Fibroblast of skin of right quadriceps (primary cell): ENCODE results near the gene CHURC1.

ENCODE experiments used
- DNase-seq: peaks from one replicate; pipeline ENCODE4 v3.0.0-alpha.2; 2013

CHURC1 gene

GRCh38 chr14:64960762-64961276, 46.6 kb downstream of the CHURC1 start:
- DNase-seq: no peak

DNA sequence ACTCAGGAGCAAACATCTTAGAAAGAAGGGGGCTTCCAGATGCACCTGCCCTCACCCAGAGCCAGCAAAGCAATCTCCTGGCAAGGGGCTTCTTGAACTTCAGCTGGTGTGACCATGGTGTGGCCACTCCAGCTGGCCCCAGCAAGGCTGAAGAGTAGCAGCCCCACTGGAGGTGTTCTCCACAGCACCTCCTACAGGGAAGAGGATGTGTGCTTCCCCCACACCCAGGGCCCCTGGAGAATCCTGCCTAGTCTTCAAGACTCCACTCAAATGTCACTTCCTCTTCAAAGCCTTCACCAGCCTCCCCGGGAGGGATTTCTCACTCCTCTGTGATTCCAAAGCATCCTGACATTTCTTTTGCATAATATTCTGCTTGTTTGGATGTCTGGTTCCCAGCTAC, 49.4 kb downstream of the CHURC1 start:
- no peak for DNase-seq

DNA sequence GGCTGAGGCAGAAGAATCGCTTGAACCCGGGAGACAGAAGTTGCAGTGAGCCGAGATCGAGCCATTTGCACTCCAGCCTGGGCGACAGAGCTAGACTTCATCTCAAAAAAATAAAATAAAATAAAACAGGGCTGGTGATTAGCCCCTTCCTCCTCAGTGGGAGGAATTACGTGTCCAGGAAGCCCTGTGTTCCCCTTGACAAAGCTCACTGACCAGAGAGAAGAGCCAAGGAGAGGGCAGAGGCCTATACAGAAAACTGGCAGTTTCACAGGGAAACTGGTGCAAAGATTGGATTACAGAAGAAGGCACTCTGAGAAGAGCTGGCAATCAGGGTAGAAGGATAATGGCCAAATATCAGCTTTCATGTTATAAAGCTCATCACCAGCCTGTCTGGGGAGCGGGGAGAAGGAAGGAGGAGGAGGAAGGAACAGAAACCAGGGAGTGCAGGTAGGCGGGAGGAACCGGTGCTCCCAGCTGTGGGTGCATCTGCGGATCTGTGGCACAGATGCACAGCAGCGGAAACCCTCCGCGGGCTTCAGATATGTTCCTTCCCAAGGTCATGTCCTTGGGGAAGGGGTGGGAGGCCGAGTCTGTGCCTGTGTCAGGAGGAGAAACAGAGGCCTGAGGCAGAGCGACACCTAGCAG, 51.2 kb downstream of the CHURC1 start:
- no peak for DNase-seq

- no peak for DNase-seq
These were observed 52.7 kb downstream of the CHURC1 start for GRCh38 chr14:64966976-64967375.

- no peak for DNase-seq
These were observed 53.9 kb downstream of the CHURC1 start for GRCh38 chr14:64968167-64968566.

DNA sequence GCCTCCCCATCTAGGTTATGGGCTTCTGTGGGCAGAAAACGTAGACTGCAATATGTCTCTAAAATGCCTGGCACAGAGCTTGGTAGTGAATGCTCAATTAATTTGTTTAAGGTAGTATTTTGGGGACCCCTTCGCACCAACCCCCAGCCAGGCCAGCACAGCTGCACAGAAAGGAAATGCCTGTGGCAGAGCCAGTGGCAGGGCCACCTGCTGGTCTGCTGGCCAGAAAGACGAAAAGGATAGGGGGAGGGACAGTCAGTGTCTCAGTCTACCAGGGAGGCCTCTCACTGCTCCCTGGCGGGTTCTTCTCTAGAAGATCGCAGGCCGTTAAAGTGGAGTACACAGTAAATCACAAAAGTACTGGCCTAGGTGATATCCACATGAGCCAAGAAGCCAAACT, 54.4 kb downstream of the CHURC1 start:
- no peak for DNase-seq

DNA sequence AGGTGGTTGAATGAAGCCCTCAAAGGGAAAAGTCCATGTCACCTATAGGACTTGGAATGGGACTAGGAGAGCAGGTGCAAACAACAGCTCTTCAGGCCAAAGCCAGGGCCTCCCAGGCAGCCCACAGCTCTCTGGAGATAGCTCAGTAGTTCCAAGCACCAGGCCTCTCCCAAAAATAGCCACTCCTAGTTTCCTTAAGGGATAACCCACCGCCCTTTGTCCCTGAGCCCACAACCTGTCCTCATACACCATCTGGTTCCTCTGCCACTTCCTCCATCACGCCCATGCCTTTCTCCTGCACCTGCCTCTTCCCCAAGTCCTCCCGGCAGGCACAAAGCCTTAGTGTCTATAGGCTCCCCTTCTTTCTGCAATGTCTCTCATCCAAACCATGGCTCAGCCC, 55.8 kb downstream of the CHURC1 start:
- DNase-seq: no peak

DNA sequence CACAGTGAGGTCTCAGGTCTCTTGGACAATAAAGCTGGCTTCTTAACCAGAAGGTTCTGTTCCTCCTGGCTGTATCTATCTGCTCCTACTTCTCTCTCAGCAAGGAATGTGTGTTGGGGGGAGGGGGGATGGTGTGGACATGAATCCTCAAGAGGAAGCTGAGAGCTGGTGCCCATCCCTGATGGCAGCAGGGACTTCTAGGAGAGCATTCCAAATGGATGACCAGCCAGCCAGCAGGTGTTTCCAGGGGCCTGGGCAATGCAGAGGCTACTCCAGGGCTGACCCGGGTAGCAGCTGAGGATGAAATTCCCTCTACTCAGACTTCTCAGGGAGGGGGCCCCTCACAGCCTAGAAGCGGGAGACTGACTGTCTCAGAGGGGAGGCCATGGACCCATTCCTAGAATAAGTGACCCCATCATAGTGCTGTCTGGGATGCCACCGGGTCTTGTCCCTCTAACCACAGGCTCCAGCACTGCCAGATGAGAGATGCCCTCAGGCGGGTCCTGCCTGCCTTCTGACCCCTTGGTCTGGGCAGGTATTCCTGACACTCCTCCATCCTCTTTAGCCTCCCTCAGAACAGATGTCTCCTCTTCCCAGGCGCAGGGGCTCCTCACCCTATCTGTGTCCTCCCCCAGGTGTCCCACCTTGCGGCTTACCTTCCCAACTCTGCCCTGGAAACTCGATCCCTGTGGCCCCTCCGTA, 56.7 kb downstream of the CHURC1 start:
- no peak for DNase-seq

- DNase-seq: no peak
These were observed 57.3 kb downstream of the CHURC1 start for GRCh38 chr14:64971491-64971942.

DNA sequence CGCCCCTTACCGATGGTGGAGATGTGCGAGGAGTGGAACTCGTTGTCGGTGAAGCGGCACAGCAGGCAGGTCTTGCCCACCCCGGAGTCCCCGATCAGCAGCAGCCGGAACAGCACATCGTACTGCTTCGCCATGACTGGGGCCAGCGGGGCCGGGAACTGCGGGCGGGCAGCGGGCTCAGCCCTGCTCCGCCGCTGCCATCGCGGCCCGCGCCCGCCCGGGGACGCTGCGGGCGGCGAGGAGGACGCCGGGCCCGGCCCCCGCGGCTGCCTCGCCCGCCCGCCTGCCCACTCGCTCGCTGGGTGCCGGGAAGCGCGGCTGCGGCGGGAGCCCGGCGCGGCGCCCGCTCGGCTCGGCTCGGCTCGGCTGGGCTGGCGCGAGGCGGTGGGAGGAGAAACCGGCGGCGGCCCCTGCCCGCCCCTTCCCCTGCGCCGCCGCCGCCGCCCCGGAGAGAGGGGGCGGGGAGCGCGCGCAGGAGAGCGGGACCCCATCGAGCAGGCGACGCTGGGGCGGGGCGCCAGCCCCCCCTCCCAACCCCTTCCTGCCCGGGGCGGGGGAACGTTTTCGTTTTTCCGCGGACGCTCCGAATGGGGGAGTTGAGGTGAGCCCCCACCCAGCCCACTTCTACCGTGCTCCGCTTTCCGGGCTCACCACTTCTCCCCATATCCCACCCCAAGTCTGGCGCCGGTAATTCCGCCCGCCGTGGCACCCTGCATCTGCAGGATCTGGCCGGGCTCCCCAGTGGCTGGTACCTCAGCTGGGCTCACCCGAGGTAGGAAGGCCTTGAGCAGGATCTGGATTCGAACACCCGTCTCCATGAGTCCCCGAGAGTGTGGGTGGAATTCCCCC, 57.9 kb downstream of the CHURC1 start, which contains the start of gene RAB15:
Gene RAB15 (minus strand): TSS at position 394 of the 849 bp plus-strand sequence. CDS start 260 bp downstream, at position 134.
- peak; percentile 31 for DNase-seq

DNA sequence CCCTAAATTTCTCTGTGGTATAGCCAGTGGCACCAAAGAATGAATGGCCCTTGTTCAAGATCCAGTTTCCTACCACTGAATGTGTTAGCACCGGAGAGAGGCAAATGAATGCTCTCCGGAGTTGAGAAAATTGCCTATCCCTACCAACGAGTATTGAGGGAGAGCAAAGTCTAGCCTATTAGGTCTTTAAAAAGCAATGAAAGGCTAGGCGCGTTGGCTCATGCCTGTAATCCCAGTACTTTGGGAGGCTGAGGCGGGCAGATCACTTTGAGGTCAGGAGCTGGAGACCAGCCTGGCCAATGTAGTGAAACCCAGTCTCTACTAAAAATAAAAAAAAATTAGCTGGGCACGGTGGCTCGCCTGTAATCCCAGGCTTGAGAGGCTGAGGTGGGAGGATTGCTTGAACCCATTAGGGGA, 58.8 kb downstream of the CHURC1 start:
- DNase-seq: no peak

- no peak for DNase-seq
These were observed 59.6 kb downstream of the CHURC1 start for GRCh38 chr14:64973826-64974225.

DNA sequence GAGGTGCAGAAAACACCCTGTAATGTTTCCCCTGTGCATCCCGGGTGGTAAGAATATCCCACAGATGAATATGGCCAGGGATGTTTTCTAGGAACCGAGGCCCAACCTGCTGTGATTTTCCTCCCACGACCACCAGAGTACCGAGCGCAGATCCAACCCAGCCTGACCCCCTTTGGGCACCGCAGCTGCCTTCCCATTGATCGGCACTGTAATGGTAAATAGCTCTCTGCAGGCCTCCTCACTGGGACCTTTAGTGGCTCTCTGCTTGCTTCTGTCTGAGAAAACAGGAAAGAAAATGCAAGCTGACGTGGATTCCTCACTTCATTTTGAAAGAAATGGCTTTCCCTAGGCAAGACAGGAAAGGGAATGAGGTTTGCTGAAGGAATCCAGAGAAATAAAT, 60.3 kb downstream of the CHURC1 start:
- no peak for DNase-seq

DNA sequence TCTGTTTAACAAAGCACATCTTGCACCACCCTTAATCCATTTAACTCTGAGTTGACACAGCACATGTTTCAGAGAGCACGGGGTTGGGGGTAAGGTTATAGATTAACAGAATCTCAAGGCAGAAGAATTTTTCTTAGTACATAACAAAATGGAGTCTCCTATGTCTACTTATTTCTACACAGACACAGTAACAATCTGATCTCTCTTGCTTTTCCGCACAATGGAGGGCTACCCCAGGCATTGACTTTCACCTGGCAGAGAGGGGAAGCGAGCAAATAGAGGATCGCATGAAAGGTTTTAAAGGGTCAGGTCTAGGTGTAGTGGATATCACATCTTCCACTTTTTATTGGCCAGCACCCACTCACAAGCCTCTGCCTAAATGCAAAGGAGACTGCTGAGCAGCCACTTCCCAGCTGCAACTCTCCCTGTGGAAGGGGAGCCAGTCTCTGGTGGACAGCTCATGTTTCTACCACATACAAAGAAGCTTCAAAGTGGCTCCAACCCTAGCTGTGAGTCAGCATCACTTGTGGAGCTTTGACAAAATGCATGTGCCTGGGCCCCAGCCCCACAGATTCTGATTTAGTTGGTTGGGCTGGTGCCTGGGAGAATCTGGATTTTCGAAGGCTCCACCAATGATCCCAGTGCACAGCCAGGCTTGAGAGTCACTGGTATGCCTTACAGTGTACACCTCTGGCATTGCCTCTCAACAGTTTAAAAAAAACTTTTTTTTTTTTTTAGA, 65.2 kb downstream of the CHURC1 start:
- DNase-seq: no peak

- peak; percentile 50 for DNase-seq
These were observed 69.4 kb downstream of the CHURC1 start for GRCh38 chr14:64983439-64984310.
